GM12865 (cell line): ENCODE results near the gene EXOC3L2.
A peak's percentile ranks its signal among the peaks of the same experiment; 100 is the strongest.

Source experiments
- DNase-seq: peaks from one replicate; pipeline ENCODE4 v3.0.0; 2010; ENCODE audit warnings: low read depth
- H3K4me3 ChIP-seq: 2 replicates; pipeline ENCODE4 v1.5.1; 2011; ENCODE audit warnings: mild to moderate bottlenecking, low read depth, low read length, control low read depth
- CTCF ChIP-seq: IDR thresholded peaks from 2 replicates; pipeline ENCODE4 v1.5.1; 2011; ENCODE audit warnings: low read length, control low read depth, low read depth, inconsistent platforms; ENCODE audit not compliant: insufficient read depth; ENCODE audit errors: missing control alignments

The EXOC3L2 gene

GRCh38 chr19:45222724-45223123 lies 22.5 kb downstream of the EXOC3L2 start:
- no peak overlapping the region for H3K4me3 ChIP-seq
- no peak for DNase-seq
- no peak for TF ChIP-seq CTCF

- TF ChIP-seq CTCF = no peak
- H3K4me3 ChIP-seq = no peak overlapping the region
- peak; percentile 20 for DNase-seq
These were observed 26.1 kb downstream of the EXOC3L2 start for GRCh38 chr19:45218911-45219743.

GRCh38 chr19:45218426-45218825 lies 26.8 kb downstream of the EXOC3L2 start:
- TF ChIP-seq CTCF = no peak
- DNase-seq = no peak
- H3K4me3 ChIP-seq = no peak overlapping the region

- DNase-seq = no peak
- TF ChIP-seq CTCF = no peak
- H3K4me3 ChIP-seq = no peak overlapping the region
These were observed 27.3 kb downstream of the EXOC3L2 start for GRCh38 chr19:45217957-45218334.

GRCh38 chr19:45217193-45217956 lies 27.8 kb downstream of the EXOC3L2 start:
- TF ChIP-seq CTCF = no peak
- DNase-seq = no peak

GRCh38 chr19:45216667-45217066 lies 28.5 kb downstream of the EXOC3L2 start:
- no peak overlapping the region for H3K4me3 ChIP-seq
- no peak for DNase-seq
- TF ChIP-seq CTCF = no peak

More at GRCh38 chr19:45217193-45217956, 27.8 kb downstream of the EXOC3L2 start:
- no peak overlapping the region for H3K4me3 ChIP-seq
